Tibial artery (tissue), 4 donors: ENCODE data around the gene WDR77.

Experiments used
- DNase-seq, 2 donors: peaks; one replicate each; pipeline ENCODE4 v3.0.0-alpha.2; 2019
- H3K27ac ChIP-seq, 2 donors: fragments of 200-600 bp; sonication (generic) in 1 of 2; 1 replicate in 1 of 2; 2 replicates in 1 of 2; pipeline ENCODE4 v1.5.1; 2018 to 2019; ENCODE audit warnings: mild to moderate bottlenecking in 1 of 2
- H3K27me3 ChIP-seq, 2 donors: fragments of 200-600 bp; sonication (generic) in 1 of 2; one replicate each; pipeline versions ENCODE4 v1.5.1 to v1.6.0; 2016 to 2019
- H3K36me3 ChIP-seq, 3 donors: fragments of 200-600 bp; sonication (generic) in 2 of 3; one replicate each; pipeline ENCODE4 v1.5.1; 2016 to 2019; ENCODE audit warnings: mild to moderate bottlenecking in 2 of 3
- H3K4me1 ChIP-seq, 4 donors: fragments of 200-600 bp; sonication (generic) in 2 of 4; 1 replicate in 3 of 4; 2 replicates in 1 of 4; pipeline ENCODE4 v1.5.1; 2016 to 2019
- H3K4me3 ChIP-seq, 2 donors: fragments of 200-600 bp; sonication (generic) in 1 of 2; 1 replicate in 1 of 2; 2 replicates in 1 of 2; pipeline ENCODE4 v1.5.1; 2018 to 2019; ENCODE audit warnings: mild to moderate bottlenecking in 2 of 2
- H3K9me3 ChIP-seq, 3 donors: fragments of 200-600 bp; sonication (generic) in 1 of 3; one replicate each; pipeline ENCODE4 v1.5.1; 2016 to 2019
- CTCF ChIP-seq, 2 experiments: fragments of 200-600 bp in 1 of 2; fragments of 450-650 bp in 1 of 2; IDR thresholded peaks; one replicate each; pipeline ENCODE4 v1.5.1; 2017 to 2019; ENCODE audit warnings: antibody characterized with exemption in 2 of 2, mild to moderate bottlenecking in 1 of 2, moderate library complexity in 1 of 2
- intact Hi-C: fragments of 100-400 bp; cut with DNase I; formaldehyde crosslinking; loops from one replicate; pipeline ENCODE4 v1.15.0; 2023; ENCODE audit warnings: low total_unique reads

WDR77 gene

GRCh38 chr1:111489604-111490003 lies 40.5 kb upstream of the WDR77 start:
- intact Hi-C loops = no loop called here
- no peak overlapping the region for H3K4me3 ChIP-seq
- no peaks in the 10 kb centered on the region for H3K36me3 ChIP-seq
- H3K27ac ChIP-seq = no peak overlapping the region
- H3K4me1 ChIP-seq = no peaks in the 10 kb centered on the region
- TF ChIP-seq CTCF (IDR thresholded peaks at IDR 0.05) = no peak
- peak in 1 of 2 donors; percentile 57 for DNase-seq
- no peaks in the 10 kb centered on the region for H3K27me3 ChIP-seq
- no peaks in the 10 kb centered on the region for H3K9me3 ChIP-seq

GRCh38 chr1:111488669-111489068 lies 39.6 kb upstream of the WDR77 start:
- Histone ChIP-seq H3K27me3 (no peaks in the 10 kb centered on the region), H3K4me1 (no peaks in the 10 kb centered on the region), H3K36me3 (no peaks in the 10 kb centered on the region), H3K27ac (no peak overlapping the region), H3K9me3 (no peaks in the 10 kb centered on the region), H3K4me3 (no peak overlapping the region)
- intact Hi-C loops = no loop called here
- no peak for TF ChIP-seq CTCF (IDR thresholded peaks at IDR 0.05)
- DNase-seq = no peak

GRCh38 chr1:111487133-111487532 lies 38.1 kb upstream of the WDR77 start:
- peaks cover 0 to 7% (median 0%) of the 10 kb centered on the region in 4 donors for H3K4me1 ChIP-seq
- intact Hi-C loops = no loop called here

GRCh38 chr1:111486431-111486830 lies 37.4 kb upstream of the WDR77 start:
- Histone ChIP-seq H3K27ac (no peak overlapping the region), H3K4me1 (peaks cover 0 to 7% (median 0%) of the 10 kb centered on the region in 4 donors), H3K27me3 (no peaks in the 10 kb centered on the region), H3K9me3 (no peaks in the 10 kb centered on the region), H3K36me3 (no peaks in the 10 kb centered on the region), H3K4me3 (no peak overlapping the region)
- no peak for TF ChIP-seq CTCF (IDR thresholded peaks at IDR 0.05)
- DNase-seq = no peak
- intact Hi-C loops = no loop called here

More at GRCh38 chr1:111487133-111487532, 38.1 kb upstream of the WDR77 start:
- no peak for TF ChIP-seq CTCF (IDR thresholded peaks at IDR 0.05)
- Histone ChIP-seq H3K27ac (no peak overlapping the region), H3K27me3 (no peaks in the 10 kb centered on the region), H3K36me3 (no peaks in the 10 kb centered on the region), H3K9me3 (no peaks in the 10 kb centered on the region), H3K4me3 (no peak overlapping the region)
- DNase-seq = no peak

GRCh38 chr1:111484391-111485026 lies 35.5 kb upstream of the WDR77 start:
- H3K36me3 ChIP-seq = no peaks in the 10 kb centered on the region
- TF ChIP-seq CTCF (IDR thresholded peaks at IDR 0.05) = no peak
- no peak overlapping the region for H3K27ac ChIP-seq
- H3K27me3 ChIP-seq = no peaks in the 10 kb centered on the region
- DNase-seq = no peak
- no peaks in the 10 kb centered on the region for H3K9me3 ChIP-seq
- intact Hi-C loops = loop anchor here (5.0 kb wide), 1 partner anchor 283 kb away; no protein-coding TSS in a partner anchor
- H3K4me3 ChIP-seq = no peak overlapping the region
- peaks cover 0 to 7% (median 0%) of the 10 kb centered on the region in 4 donors for H3K4me1 ChIP-seq
